Activated B cell treated with CpG ODN at 0.5 μM for 24 hours (primary cell): ENCODE results near the gene GREM1. TPM values are rescaled to one million over a fixed set of nuclear protein-coding genes. Genes with fewer than 3 reads are reported as not detected.

Source experiments
- ATAC-seq: fragments of 200-7000 bp; cut with Tn5 transposase; one replicate; pipeline ENCODE4 v1.10.0; 2021; ENCODE audit warnings: low read depth, mild to moderate bottlenecking, moderate library complexity
- CTCF ChIA-PET: fragments of 350-600 bp; sonication (Branson Sonifier 250); formaldehyde crosslinking; loops from one replicate; lab custom pipeline; 2021; ENCODE audit warnings: antibody characterized with exemption; lab: Charles Lee
- POLR2A ChIA-PET: fragments of 350-600 bp; sonication (Branson Sonifier 250); formaldehyde crosslinking; loops from one replicate; lab custom pipeline; 2021; ENCODE audit warnings: antibody characterized with exemption; lab: Charles Lee
- DNase-seq: peaks from one replicate; pipeline ENCODE4 v3.0.0; 2022
- H3K27ac Mint-ChIP-seq: one replicate; pipeline ENCODE4 v1.8.0; 2020; ENCODE audit warnings: mixed read lengths
- H3K27me3 Mint-ChIP-seq: one replicate; pipeline ENCODE4 v1.8.0; 2021; ENCODE audit warnings: mixed read lengths
- H3K36me3 Mint-ChIP-seq: one replicate; pipeline ENCODE4 v1.8.0; 2021; ENCODE audit warnings: low read depth, mixed read lengths
- H3K4me1 Mint-ChIP-seq: one replicate; pipeline ENCODE4 v1.8.0; 2021; ENCODE audit warnings: mixed read lengths
- H3K4me3 Mint-ChIP-seq: one replicate; pipeline ENCODE4 v1.8.0; 2020; ENCODE audit warnings: mild to moderate bottlenecking, mixed read lengths
- H3K9me3 Mint-ChIP-seq: one replicate; pipeline ENCODE4 v1.8.0; 2020; ENCODE audit warnings: mixed read lengths
- CTCF ChIP-seq: fragments of 200-600 bp; IDR thresholded peaks from one replicate; pipeline ENCODE4 v1.8.0; 2022; ENCODE audit warnings: antibody characterized with exemption, mild to moderate bottlenecking
- intact Hi-C: fragments of 100-400 bp; cut with micrococcal nuclease; formaldehyde crosslinking; loops from one replicate; pipeline ENCODE4 v1.15.1; 2024
- total RNA-seq: library from RNA; stranded (reverse); gene quantifications from 2 replicates; pipeline ENCODE4 v1.2.3, GENCODE V29; 2022

Gene GREM1
- total RNA-seq, 1 donor from 2014 or later: not detected

- Mint-ChIP-seq H3K4me1 (no peaks in the 10 kb centered on the region), H3K4me3 (no peak overlapping the region), H3K27ac (no peak overlapping the region), H3K36me3 (no peaks in the 10 kb centered on the region), H3K9me3 (no peaks in the 10 kb centered on the region), H3K27me3 (peaks cover 6% of the 10 kb centered on the region)
- DNase-seq: no peak
- ChIA-PET CTCF (no interaction called here), POLR2A (no interaction called here)
- no peak for ATAC-seq
- no peak for TF ChIP-seq CTCF
- intact Hi-C loops: no loop called here
Observed at GRCh38 chr15:32747921-32748342, 30.1 kb downstream of the GREM1 start.

- no peak for TF ChIP-seq CTCF
- ChIA-PET POLR2A (no interaction called here), CTCF (no interaction called here)
- DNase-seq: no peak
- H3K36me3 Mint-ChIP-seq: no peaks in the 10 kb centered on the region
- peaks cover 12% of the 10 kb centered on the region for H3K27me3 Mint-ChIP-seq
- intact Hi-C loops: no loop called here
- H3K9me3 Mint-ChIP-seq: no peaks in the 10 kb centered on the region
- ATAC-seq: no peak
- H3K4me1 Mint-ChIP-seq: no peaks in the 10 kb centered on the region
- no peak overlapping the region for H3K27ac Mint-ChIP-seq
- no peak overlapping the region for H3K4me3 Mint-ChIP-seq
Observed at GRCh38 chr15:32750979-32751378, 33.2 kb downstream of the GREM1 start.

- TF ChIP-seq CTCF: no peak
- ChIA-PET CTCF (no interaction called here), POLR2A (no interaction called here)
- DNase-seq (no peak), ATAC-seq (no peak)
- intact Hi-C loops: no loop called here
- Mint-ChIP-seq H3K4me1 (no peaks in the 10 kb centered on the region), H3K9me3 (peaks cover 6% of the 10 kb centered on the region), H3K36me3 (no peaks in the 10 kb centered on the region), H3K27me3 (peaks cover 26% of the 10 kb centered on the region), H3K27ac (peak overlapping the region; percentile 4), H3K4me3 (no peak overlapping the region)
Observed at GRCh38 chr15:32757426-32757825, 39.6 kb downstream of the GREM1 start.

- Mint-ChIP-seq H3K4me3 (no peak overlapping the region), H3K27me3 (peaks cover 17% of the 10 kb centered on the region), H3K36me3 (no peaks in the 10 kb centered on the region), H3K9me3 (no peaks in the 10 kb centered on the region), H3K27ac (no peak overlapping the region), H3K4me1 (no peaks in the 10 kb centered on the region)
- intact Hi-C loops: no loop called here
- no peak for TF ChIP-seq CTCF
- ChIA-PET POLR2A (no interaction called here), CTCF (no interaction called here)
- ATAC-seq: no peak
- DNase-seq: no peak
Observed at GRCh38 chr15:32763295-32763694, 45.5 kb downstream of the GREM1 start.

GRCh38 chr15:32765236-32765635 is 47.4 kb downstream of the GREM1 start:
- H3K27ac Mint-ChIP-seq: no peak overlapping the region
- no peaks in the 10 kb centered on the region for H3K4me1 Mint-ChIP-seq
- POLR2A ChIA-PET: no interaction called here
- ATAC-seq (no peak), DNase-seq (no peak)
- H3K4me3 Mint-ChIP-seq: no peak overlapping the region
- H3K36me3 Mint-ChIP-seq: no peaks in the 10 kb centered on the region
- H3K9me3 Mint-ChIP-seq: no peaks in the 10 kb centered on the region
- CTCF ChIA-PET: no interaction called here
- no peak for TF ChIP-seq CTCF
- intact Hi-C loops: no loop called here
- peaks cover 12% of the 10 kb centered on the region for H3K27me3 Mint-ChIP-seq
